ENCODE measurements around the gene CPNE4. TPM values are rescaled to one million over a fixed set of nuclear protein-coding genes. Genes with fewer than 3 reads are reported as not detected.

CPNE4 gene
- total and polyA plus RNA-seq, 9 of the 15 experiments (the other 6 are each of a cell fraction or from before 2014, with no cell fraction given) = not detected

GRCh38 chr3:131989318-131989717 lies 45.5 kb downstream of the CPNE4 start:
- POLR2A ChIA-PET = no interaction called here
- H3K4me2 ChIP-seq (ENCODE audit: insufficient read depth, low read length) = no peak overlapping the region
- H3K4me1 ChIP-seq (replicated peaks in 1 of 2; ENCODE audit: control insufficient read depth in 2 of 2, insufficient read depth in 2 of 2, low read length in 2 of 2) = no peaks in the 10 kb centered on the region
- in situ Hi-C loops (cut with MboI) = no loop called here
- no peak for DNase-seq (ENCODE audit: extremely low read depth in 1 of 4, low spot score in 3 of 4)
- no peak overlapping the region for H3K9ac ChIP-seq (ENCODE audit: insufficient read depth in 1 of 2, low read depth in 2 of 2, low read length in 2 of 2)
- H3K79me2 ChIP-seq (ENCODE audit: control insufficient read depth, insufficient read depth, low read length) = no peaks in the 10 kb centered on the region
- TF ChIP-seq ZNF785 (CRISPR knock-in tag; IDR thresholded peaks at IDR 0.05) = no peak
- TF ChIP-seq ASH1L (IDR thresholded peaks at IDR 0.05; ENCODE audit: borderline replicate concordance, low read depth, partially characterized antibody) = no peak
- TF ChIP-seq, protein P1, sequence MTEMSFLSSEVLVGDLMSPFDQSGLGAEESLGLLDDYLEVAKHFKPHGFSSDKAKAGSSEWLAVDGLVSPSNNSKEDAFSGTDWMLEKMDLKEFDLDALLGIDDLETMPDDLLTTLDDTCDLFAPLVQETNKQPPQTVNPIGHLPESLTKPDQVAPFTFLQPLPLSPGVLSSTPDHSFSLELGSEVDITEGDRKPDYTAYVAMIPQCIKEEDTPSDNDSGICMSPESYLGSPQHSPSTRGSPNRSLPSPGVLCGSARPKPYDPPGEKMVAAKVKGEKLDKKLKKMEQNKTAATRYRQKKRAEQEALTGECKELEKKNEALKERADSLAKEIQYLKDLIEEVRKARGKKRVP (CRISPR knock-in tag; IDR thresholded peaks at IDR 0.05) = no peak
- no peak for FAIRE-seq
- H3K36me3 ChIP-seq (ENCODE audit: control insufficient read depth, insufficient read depth, low read length) = no peaks in the 10 kb centered on the region
- no peak overlapping the region for H2AFZ ChIP-seq (ENCODE audit: low read depth, low read length)
- CTCF ChIA-PET (ENCODE audit: low intra/inter-chr PET ratio) = no interaction called here
- H3K27ac ChIP-seq (ENCODE audit: extremely low read depth, low read depth, low read length) = no peak overlapping the region
- 0% methylated on average over 3 of the region's 3 CpGs for WGBS (ENCODE audit: insufficient coverage, low coverage, missing lambda C conversion rate)
- no peaks in the 10 kb centered on the region for H3K27me3 ChIP-seq (ENCODE audit: control insufficient read depth in 2 of 2, insufficient read depth in 2 of 2, low read length in 2 of 2)
- no peak overlapping the region for H3K4me3 ChIP-seq
- no peaks in the 10 kb centered on the region for H4K20me1 ChIP-seq (replicated peaks; ENCODE audit: control insufficient read depth, insufficient read depth, low read length)
- no TSS peak for BruUV-seq (replicated peaks)
- no peaks in the 10 kb centered on the region for H3K9me3 ChIP-seq (replicated peaks; ENCODE audit: control insufficient read depth, insufficient read depth, low read depth, low read length)
- intact Hi-C loops (cut with micrococcal nuclease) = no loop called here
- no peaks in the 10 kb centered on the region for H3K9me1 ChIP-seq (ENCODE audit: control insufficient read depth, insufficient read depth, low read length)
- no peak for ATAC-seq

DNA sequence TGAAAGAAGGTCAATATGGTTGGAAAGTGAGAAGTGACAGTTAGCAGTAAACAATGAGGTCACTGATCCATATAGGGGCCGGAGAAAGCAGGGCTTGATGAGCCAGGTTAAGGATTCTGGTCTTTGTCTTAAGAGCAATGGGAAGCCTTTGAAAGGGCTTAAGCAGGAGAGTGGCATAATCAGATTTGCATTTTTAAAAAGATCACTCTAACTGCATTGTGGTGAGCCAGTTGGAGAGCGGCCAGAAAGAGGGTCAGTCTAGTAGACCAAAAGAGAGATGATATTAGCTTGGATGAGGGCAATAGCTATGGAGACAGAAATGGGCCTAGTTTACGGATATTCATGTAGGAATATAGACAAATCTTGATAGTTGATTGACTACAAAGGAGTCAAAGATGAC lies 46.6 kb downstream of the CPNE4 start:
- Histone ChIP-seq H3K9me1 (ENCODE audit: control insufficient read depth, insufficient read depth, low read length) (no peaks in the 10 kb centered on the region), H3K79me2 (ENCODE audit: control insufficient read depth, insufficient read depth, low read length) (no peaks in the 10 kb centered on the region), H3K36me3 (ENCODE audit: control insufficient read depth, insufficient read depth, low read length) (no peaks in the 10 kb centered on the region), H3K4me1 (replicated peaks in 1 of 2; ENCODE audit: control insufficient read depth in 2 of 2, insufficient read depth in 2 of 2, low read length in 2 of 2) (no peaks in the 10 kb centered on the region), H3K9me3 (replicated peaks; ENCODE audit: control insufficient read depth, insufficient read depth, low read depth, low read length) (no peaks in the 10 kb centered on the region), H3K9ac (ENCODE audit: insufficient read depth in 1 of 2, low read depth in 2 of 2, low read length in 2 of 2) (no peak overlapping the region), H2AFZ (ENCODE audit: low read depth, low read length) (no peak overlapping the region), H3K4me3 (no peak overlapping the region), H3K4me2 (ENCODE audit: insufficient read depth, low read length) (no peak overlapping the region), H4K20me1 (replicated peaks; ENCODE audit: control insufficient read depth, insufficient read depth, low read length) (no peaks in the 10 kb centered on the region), H3K27ac (ENCODE audit: extremely low read depth, low read depth, low read length) (no peak overlapping the region), H3K27me3 (ENCODE audit: control insufficient read depth in 2 of 2, insufficient read depth in 2 of 2, low read length in 2 of 2) (no peaks in the 10 kb centered on the region)
- TF ChIP-seq RUNX1 (IDR thresholded peaks at IDR 0.05; ENCODE audit: low read depth) (no peak), TRIM24 (IDR thresholded peaks at IDR 0.05) (no peak), TCFL5 (CRISPR knock-in tag; conservative IDR thresholded peaks at IDR 0.05) (no peak), ZNF507 (tag; conservative IDR thresholded peaks at IDR 0.05) (no peak), EP400 (IDR thresholded peaks at IDR 0.05) (no peak), PTRF (tag; IDR thresholded peaks at IDR 0.05) (no peak)
- ATAC-seq (no peak), FAIRE-seq (no peak), DNase-seq (ENCODE audit: extremely low read depth in 1 of 4, low spot score in 3 of 4) (no peak)
- BruUV-seq (replicated peaks) = no TSS peak
- 4% methylated on average over 3 of the region's 3 CpGs for WGBS (ENCODE audit: insufficient coverage, low coverage, missing lambda C conversion rate)
- POLR2A ChIA-PET = no interaction called here
- intact Hi-C loops (cut with micrococcal nuclease) (no loop called here), in situ Hi-C loops (cut with MboI) (no loop called here)
- CTCF ChIA-PET (ENCODE audit: low intra/inter-chr PET ratio) = no interaction called here

Measured in K562 (cell line).